ENCODE data around the gene ZNRD2.

The ZNRD2 gene

DNA sequence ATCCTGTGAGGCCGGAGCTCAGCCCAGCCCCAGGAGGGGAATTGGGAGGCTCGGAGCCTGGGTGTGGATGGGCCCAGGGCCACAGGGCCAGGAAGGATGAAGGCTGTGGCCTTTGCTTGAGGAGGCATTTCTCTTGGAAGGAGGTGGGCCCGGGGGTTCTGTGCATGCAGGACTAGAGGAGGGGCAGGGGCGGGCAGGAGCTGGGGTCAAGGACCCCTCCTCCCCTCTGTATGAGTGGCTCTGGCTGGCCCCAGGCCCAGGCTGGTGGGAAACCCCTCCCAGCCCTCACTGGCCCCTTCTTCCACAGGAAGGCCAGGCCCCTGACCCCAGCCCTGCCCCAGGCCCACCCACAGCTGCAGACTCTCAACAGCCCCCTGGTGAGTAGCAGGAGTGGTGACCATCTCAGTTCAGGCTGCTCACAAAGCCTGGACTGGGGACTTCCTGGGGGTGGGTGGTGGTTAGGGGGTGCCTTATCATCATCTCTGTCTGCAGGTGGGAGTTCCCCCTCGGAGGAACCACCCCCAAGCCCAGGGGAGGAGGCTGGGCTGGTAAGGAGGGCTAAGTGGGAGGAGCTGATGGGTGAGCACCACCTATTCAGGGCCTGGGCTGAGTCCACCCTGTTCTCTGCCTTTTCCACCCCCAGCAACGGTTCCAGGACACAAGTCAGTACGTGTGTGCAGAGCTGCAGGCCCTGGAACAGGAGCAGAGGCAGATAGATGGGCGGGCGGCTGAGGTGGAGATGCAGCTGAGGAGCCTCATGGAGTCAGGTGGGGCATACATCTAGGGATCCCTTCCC lies 19.4 kb downstream of the ZNRD2 start:
- no peak for DNase-seq

DNA sequence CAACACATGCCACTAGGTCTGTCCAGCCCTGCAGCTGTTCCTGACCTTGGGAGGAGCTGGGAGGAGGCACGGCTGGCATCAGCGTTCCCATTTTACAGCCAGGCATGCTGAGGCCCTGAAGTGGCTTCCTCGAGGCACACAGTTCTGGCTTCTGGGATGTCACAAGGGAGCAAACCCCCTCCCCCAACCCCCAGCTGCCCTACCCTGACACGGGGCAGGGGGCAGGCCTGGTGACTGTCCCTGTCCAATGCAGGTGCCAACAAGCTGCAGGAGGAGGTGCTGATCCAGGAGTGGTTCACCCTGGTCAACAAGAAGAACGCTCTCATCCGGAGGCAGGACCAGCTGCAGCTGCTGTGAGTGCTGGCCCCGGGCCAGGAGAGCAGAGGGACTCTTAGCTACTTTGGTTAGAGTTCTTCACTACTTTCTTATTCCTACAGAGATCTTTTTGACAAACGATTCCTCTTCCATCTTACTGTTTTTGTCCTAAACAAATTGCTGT lies 20.0 kb downstream of the ZNRD2 start:
- DNase-seq, result peak; percentile 77

DNA sequence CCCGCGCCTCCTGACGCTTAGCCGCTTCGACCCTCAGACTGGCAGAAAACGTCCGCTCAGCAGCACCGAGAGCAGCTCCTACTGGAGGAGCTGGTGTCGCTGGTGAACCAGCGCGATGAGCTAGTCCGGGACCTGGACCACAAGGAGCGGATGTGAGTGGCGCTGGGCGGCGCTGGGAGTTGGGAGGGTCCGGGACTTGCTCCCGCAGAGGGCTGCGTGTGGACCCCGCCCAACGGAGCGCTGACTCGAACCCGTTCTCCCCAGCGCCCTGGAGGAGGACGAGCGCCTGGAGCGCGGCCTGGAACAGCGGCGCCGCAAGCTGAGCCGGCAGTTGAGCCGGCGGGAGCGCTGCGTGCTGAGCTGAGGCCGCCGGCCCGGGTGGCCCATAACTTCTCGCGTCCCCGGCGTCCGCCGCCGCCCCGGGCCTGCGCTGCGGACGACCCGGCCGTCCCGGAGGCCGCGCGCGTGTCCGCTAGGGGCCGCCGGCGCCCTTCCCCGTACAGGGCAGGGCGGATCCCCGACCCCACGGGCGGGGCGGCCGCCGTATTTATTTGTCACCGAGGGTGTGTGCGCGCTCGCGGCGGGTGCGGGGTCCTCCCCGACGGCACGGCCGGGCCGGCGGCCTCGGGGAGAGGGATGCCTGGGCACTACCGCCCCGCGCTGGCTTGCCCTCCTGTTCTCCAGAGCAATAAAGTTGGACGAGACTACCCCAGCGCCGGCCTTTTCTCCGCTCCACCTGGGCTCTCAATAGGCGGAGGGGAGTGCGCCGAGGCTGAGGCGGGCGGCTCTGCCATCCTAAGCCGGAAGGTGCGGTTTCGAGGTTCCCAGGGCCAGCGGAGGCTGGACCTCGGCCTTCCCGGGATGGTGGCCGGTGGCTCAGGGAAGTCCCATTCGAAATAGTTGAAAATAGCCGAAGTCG lies 21.9 kb downstream of the ZNRD2 start:
- no peak for DNase-seq

DNA sequence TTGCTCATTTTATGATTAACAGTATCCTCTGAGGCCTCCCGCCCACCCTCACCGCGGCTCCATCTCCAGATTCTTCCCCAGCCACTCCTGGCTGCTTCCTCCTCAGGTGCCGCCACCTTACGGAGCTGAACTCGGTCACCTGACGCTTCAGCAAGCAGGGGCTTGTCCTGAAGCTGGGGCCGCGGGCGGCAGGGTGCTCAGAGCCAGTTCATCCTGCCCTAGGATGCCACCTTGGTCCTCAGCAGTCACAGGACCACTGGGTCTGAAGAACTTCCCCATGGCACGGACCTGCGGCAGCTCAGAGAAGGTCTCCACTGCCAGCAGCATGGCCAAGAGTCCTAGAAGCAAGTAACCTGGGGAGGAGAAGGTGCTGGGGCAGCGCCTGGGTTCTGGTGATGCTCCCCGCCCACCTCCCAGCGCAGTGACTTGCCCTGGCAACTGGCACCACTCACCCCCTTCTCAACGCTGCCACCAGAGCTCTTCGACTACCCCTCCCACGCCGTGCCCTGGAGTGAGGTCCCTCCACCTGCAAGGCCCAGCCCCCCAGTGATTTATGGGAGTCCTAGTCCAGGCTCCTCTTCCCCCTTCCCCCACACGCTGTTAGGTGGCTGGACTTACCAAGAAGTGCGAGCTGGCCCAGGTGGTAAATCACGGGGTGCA lies 22.7 kb downstream of the ZNRD2 start:
- DNase-seq, result no peak

GRCh38 chr11:65593518-65594414 lies 23.5 kb downstream of the ZNRD2 start:
- no peak for DNase-seq

DNA sequence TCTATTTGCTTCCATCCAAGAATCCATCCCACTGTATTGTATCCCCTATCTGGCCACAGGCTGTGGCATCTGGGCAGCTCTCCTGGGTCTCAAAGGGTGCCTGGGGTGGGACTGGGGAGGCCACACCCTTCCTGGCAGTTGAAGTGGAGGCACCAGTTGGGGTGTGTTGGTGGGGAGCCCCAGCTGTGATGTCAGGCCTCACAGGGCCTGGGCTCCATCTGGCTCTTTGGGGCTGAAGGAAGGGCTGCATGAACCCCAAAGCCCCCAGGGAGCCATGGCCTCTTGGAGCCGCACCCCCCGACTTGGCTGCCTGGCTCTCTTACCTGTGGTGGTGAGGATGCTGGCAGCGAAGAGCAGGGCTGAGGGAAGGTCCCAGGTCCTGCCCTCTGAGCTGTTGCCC lies 24.9 kb downstream of the ZNRD2 start:
- no peak for DNase-seq

GRCh38 chr11:65595543-65596281 lies 25.4 kb downstream of the ZNRD2 start, which contains the start of gene KCNK7:
KCNK7 (minus strand) TSS chr11:65595800; CDS start chr11:65595772, 28 bp downstream.
- no peak for DNase-seq

GRCh38 chr11:65596520-65596919 lies 26.2 kb downstream of the ZNRD2 start:
- no peak for DNase-seq

GRCh38 chr11:65598258-65598699 lies 28.0 kb downstream of the ZNRD2 start:
- no peak for DNase-seq

DNA sequence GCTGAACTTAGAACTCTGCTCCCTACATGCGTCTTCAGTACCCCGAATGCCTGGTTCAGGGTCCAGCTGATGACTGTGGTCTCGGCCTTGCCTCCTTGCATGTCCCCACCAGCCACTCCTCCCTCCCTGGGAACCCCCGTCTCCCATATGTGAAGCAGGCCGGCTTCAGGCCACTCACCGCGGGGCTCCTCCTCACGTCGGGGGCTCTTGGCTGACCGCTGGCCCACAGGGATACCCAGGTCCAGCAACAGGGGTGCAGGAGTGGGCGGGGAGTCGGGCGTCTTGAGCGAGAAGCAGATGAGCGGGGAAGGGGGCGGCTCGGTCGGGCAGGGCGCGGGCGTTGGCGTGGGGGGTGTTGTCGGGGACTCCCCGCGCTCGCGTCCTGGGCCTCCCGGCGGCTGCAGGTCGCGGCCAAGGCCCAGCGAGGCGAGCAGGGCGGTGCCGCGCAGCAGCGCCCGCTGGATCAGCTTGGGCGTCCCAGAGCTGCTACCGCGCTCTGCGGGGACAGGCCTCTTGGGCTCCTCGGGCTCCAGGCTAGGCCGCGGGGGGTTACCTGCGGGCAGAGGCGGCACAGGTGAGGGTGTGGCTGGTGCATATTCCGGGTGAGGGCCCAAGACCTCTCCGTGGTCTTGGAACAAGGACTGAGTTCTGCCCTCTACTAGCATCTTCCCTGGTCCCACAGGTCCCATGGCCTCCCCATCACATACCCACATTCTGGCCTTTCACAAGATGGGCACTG lies 29.1 kb downstream of the ZNRD2 start:
- no peak for DNase-seq

- DNase-seq, result no peak
Measured at GRCh38 chr11:65599955-65600246, 29.6 kb downstream of the ZNRD2 start.

- DNase-seq, result no peak
Measured at GRCh38 chr11:65604258-65604657, 34.0 kb downstream of the ZNRD2 start.

DNA sequence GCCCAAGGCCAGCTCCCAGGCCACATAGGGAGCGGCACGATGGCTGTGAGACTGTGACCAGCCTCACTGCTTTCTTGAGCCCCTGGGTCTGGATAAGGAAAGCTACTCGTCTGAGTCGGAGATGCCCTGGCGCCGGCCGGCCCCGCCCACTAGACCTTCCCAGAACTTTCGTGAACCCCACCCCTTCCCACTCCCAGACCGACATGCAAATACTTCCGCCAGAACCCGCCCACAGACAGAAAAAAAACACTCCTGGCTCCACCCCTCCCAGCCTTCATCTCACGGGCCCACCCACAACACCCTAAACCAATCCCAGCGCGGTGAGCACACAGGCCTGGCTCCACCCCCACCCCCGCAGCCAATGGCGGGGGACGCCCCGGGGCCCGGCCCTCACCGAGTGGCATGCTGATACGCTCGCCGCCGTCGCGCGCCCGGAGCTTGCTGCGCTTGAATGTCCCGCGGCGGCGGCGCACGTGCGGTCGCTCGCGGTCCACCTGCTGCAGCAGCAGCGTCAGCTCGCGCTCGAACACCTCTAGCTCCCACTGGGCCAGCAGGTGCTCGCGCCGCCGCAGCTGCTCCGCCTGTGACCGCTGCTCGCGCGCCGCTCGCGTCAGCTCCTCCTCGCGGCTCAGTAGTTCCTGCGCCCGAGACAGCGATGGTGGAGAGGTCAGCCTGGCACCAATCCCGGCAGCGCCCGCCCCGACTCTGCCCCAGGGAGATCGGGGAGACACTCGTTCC lies 36.8 kb downstream of the ZNRD2 start:
- DNase-seq, result no peak

DNA sequence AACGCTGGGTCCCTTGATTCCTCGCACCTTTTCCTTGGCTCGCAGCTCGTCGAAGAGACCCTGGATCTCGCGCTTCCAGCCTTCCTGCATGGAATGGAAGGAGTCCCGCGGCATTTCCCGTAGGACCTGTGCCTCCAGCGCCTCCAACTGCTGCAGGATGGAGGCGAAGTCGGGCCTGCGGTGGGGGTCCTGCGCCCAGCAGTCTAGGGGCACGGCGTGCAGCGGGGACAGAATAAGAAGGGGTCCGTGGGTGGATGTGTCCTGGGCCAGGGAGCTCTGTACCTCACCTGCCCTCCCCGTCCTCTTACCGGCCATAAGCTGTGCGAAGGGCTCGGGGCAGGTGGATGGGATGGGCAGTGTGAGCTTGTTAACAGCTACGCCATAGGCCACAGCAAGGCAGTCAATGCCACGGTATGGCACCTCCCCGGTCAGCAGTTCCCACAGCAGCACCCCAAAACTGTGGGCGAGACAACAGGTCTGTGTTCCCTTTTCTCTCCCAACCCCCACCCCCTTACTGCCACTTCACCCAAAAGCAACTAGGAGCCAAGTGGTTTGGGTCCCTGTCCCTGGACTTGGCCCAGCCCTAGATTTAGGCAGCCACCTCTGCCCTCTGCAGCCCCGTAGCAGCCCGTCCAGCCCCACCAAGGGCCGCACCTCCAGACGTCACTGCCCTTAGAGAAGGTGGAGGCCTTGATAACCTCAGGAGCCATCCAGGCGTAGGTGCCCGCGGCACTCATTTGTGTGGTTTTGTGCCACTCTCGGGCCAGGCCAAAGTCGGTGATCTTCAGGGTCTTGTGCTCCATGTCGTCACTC lies 37.5 kb downstream of the ZNRD2 start:
- DNase-seq, result no peak

GRCh38 chr11:65609229-65609628 lies 39.0 kb downstream of the ZNRD2 start:
- no peak for DNase-seq

DNA sequence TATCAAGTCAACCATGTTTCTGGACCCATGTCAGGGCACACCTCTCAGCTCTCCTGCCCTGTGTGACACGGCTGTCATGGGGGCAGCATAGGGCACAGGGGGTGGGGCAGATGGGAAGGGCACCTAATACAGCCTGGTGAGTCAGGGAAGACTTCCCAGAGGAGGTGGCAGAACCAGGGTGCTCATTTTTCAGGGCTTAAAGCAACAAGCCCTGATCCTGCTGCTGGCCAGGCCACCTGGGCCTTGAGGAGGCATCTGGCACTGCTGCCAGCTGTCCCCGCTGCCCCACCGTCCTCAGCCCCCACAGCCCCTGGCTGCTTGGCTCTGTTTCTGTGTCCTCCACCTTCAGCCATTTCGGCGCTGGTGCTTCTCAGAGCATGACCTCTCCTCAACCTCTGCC lies 39.4 kb downstream of the ZNRD2 start:
- DNase-seq, result no peak

- no peak for DNase-seq
Measured at GRCh38 chr11:65610404-65610803, 40.1 kb downstream of the ZNRD2 start.

- no peak for DNase-seq
Measured at GRCh38 chr11:65611028-65611757, 40.9 kb downstream of the ZNRD2 start.

All from NCI-H510A treated with DMSO at 0.1 percent for 48 hours (cell line).